ENCODE results near the gene CACNA1E. TPM values are rescaled to one million over a fixed set of nuclear protein-coding genes. Genes with fewer than 3 reads are reported as not detected.

Gene CACNA1E
- total and polyA plus RNA-seq, 2 experiments from 2014 or later = 0.32 to 1.1 TPM

DNA sequence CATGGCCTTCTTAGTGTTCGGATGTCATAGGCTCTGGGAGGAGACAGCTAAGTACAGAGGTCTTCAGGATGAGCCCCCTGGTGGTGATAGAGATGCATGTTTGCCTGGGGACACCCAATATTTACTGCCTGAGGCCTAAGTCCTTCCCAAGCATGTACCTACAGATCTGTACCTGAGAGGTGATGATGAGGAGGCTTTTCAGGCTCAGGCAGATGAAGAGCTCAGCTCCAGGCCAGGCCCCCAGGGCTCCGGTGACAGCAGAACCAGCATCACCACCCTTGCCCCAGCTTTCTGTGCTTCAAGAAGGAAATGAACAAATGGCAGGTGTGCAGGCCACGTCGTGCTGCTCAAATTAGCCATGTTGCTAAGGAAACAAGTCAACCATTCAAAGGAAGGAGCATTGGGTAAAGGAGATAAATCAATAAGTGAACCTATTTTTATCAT, 21.1 kb downstream of the CACNA1E start:
- peak; percentile 86 for DNase-seq (ENCODE audit: low spot score)
- no peak overlapping the region for H3K27ac Mint-ChIP-seq
- no peak overlapping the region for H3K27ac ChIP-seq (ENCODE audit: low read depth)

DNA sequence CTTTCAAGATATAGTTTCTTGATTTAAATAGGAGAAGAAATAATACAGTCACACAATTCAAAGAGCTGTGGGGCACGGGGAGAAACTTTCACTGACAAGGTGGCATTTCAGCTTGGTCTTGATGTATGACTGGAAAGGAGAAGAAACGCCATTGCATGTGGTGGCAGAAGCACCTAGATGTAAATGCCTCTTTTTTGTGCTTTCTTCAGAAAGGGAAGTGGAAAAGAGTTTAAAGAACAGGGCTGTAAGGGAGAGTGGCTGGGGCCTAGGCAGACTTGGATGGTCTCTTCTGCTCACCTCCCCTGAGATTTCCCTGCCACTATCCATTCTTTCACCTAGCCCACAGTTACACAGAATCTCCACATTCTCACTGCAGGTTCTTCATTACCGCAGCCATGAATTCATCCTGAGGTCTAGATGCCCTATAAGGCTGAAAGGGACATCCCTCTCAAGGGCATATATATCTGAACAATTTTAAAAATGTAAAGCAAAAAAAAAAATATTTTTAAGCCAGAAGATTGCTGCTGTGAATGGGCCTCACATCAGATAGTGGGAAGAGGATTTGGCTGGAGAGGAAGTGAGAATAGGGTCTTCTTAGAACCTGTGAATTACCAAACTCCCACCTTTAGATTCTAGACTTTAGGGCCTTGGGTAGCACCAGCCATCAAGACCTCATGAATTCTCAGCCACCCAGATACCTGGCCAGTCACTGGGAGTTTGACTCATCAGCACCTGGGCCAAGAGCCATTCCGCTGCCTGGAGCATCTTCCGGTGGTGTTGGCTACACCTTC, 23.4 kb downstream of the CACNA1E start:
- Histone ChIP-seq H3F3A (replicated peaks; ENCODE audit: low read depth) (no peaks in the 10 kb centered on the region), H3K4me1 (ENCODE audit: insufficient read depth) (no peaks in the 10 kb centered on the region), H2AFZ (no peak overlapping the region), H3K27me3 (ENCODE audit: insufficient read depth) (no peaks in the 10 kb centered on the region), H3K9me2 (ENCODE audit: insufficient read depth) (no peaks in the 10 kb centered on the region; the same call in 1 of the 2 replicates), H4K20me1 (replicated peaks; ENCODE audit: insufficient read depth) (no peaks in the 10 kb centered on the region), H3K4me2 (no peak overlapping the region), H3K79me2 (replicated peaks; ENCODE audit: insufficient read depth) (no peaks in the 10 kb centered on the region), H3K4me3 (no peak overlapping the region), H3K27ac (ENCODE audit: low read depth) (no peak overlapping the region), H3K36me3 (ENCODE audit: insufficient read depth) (no peaks in the 10 kb centered on the region)
- ATAC-seq (no peak), DNase-seq (ENCODE audit: low spot score) (no peak)
- Mint-ChIP-seq H3K27ac (no peak overlapping the region), H3K9me3 (no peaks in the 10 kb centered on the region), H3K4me1 (peaks cover 2% of the 10 kb centered on the region; the same call in 2 of the 3 replicates), H3K36me3 (ENCODE audit: low read depth) (no peaks in the 10 kb centered on the region), H3K4me3 (no peak overlapping the region), H3K27me3 (ENCODE audit: insufficient read depth, low read depth, poor library complexity) (peaks cover 4% of the 10 kb centered on the region)
- TF ChIP-seq NANOG (IDR thresholded peaks at IDR 0.05; ENCODE audit: borderline replicate concordance) (no peak), EZH2phosphoT487 (IDR thresholded peaks at IDR 0.05; ENCODE audit: unreplicated experiment) (no peak), ZNF331 (CRISPR knock-in tag; IDR thresholded peaks at IDR 0.05; ENCODE audit: low read depth) (no peak), EZH2 (IDR thresholded peaks at IDR 0.05; ENCODE audit: low read depth, unreplicated experiment) (no peak), STAT1 (IDR thresholded peaks at IDR 0.05; ENCODE audit: unreplicated experiment) (no peak), CREB1 (CRISPR knock-in tag; IDR thresholded peaks at IDR 0.05; ENCODE audit: low read depth) (no peak)
- TF ChIP-seq, protein P1, sequence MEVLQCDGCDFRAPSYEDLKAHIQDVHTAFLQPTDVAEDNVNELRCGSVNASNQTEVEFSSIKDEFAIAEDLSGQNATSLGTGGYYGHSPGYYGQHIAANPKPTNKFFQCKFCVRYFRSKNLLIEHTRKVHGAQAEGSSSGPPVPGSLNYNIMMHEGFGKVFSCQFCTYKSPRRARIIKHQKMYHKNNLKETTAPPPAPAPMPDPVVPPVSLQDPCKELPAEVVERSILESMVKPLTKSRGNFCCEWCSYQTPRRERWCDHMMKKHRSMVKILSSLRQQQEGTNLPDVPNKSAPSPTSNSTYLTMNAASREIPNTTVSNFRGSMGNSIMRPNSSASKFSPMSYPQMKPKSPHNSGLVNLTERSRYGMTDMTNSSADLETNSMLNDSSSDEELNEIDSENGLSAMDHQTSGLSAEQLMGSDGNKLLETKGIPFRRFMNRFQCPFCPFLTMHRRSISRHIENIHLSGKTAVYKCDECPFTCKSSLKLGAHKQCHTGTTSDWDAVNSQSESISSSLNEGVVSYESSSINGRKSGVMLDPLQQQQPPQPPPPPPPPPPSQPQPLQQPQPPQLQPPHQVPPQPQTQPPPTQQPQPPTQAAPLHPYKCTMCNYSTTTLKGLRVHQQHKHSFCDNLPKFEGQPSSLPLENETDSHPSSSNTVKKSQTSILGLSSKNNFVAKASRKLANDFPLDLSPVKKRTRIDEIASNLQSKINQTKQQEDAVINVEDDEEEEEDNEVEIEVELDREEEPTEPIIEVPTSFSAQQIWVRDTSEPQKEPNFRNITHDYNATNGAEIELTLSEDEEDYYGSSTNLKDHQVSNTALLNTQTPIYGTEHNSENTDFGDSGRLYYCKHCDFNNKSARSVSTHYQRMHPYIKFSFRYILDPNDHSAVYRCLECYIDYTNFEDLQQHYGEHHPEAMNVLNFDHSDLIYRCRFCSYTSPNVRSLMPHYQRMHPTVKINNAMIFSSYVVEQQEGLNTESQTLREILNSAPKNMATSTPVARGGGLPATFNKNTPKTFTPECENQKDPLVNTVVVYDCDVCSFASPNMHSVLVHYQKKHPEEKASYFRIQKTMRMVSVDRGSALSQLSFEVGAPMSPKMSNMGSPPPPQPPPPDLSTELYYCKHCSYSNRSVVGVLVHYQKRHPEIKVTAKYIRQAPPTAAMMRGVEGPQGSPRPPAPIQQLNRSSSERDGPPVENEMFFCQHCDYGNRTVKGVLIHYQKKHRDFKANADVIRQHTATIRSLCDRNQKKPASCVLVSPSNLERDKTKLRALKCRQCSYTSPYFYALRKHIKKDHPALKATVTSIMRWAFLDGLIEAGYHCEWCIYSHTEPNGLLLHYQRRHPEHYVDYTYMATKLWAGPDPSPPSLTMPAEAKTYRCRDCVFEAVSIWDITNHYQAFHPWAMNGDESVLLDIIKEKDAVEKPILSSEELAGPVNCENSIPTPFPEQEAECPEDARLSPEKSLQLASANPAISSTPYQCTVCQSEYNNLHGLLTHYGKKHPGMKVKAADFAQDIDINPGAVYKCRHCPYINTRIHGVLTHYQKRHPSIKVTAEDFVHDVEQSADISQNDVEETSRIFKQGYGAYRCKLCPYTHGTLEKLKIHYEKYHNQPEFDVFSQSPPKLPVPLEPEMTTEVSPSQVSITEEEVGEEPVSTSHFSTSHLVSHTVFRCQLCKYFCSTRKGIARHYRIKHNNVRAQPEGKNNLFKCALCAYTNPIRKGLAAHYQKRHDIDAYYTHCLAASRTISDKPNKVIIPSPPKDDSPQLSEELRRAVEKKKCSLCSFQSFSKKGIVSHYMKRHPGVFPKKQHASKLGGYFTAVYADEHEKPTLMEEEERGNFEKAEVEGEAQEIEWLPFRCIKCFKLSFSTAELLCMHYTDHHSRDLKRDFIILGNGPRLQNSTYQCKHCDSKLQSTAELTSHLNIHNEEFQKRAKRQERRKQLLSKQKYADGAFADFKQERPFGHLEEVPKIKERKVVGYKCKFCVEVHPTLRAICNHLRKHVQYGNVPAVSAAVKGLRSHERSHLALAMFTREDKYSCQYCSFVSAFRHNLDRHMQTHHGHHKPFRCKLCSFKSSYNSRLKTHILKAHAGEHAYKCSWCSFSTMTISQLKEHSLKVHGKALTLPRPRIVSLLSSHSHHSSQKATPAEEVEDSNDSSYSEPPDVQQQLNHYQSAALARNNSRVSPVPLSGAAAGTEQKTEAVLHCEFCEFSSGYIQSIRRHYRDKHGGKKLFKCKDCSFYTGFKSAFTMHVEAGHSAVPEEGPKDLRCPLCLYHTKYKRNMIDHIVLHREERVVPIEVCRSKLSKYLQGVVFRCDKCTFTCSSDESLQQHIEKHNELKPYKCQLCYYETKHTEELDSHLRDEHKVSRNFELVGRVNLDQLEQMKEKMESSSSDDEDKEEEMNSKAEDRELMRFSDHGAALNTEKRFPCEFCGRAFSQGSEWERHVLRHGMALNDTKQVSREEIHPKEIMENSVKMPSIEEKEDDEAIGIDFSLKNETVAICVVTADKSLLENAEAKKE (CRISPR knock-in tag; IDR thresholded peaks at IDR 0.05) = no peak

More for the DNA sequence above, 21.1 kb downstream of the CACNA1E start:
- H2AFZ ChIP-seq = peak overlapping the region; percentile 69; the same call in 1 of the 2 replicates
- peaks cover 2% of the 10 kb centered on the region; the same call in 2 of the 3 replicates for H3K4me1 Mint-ChIP-seq
- H3K4me3 ChIP-seq = no peak overlapping the region
- peak; percentile 98 for ATAC-seq
- TF ChIP-seq, protein P2, sequence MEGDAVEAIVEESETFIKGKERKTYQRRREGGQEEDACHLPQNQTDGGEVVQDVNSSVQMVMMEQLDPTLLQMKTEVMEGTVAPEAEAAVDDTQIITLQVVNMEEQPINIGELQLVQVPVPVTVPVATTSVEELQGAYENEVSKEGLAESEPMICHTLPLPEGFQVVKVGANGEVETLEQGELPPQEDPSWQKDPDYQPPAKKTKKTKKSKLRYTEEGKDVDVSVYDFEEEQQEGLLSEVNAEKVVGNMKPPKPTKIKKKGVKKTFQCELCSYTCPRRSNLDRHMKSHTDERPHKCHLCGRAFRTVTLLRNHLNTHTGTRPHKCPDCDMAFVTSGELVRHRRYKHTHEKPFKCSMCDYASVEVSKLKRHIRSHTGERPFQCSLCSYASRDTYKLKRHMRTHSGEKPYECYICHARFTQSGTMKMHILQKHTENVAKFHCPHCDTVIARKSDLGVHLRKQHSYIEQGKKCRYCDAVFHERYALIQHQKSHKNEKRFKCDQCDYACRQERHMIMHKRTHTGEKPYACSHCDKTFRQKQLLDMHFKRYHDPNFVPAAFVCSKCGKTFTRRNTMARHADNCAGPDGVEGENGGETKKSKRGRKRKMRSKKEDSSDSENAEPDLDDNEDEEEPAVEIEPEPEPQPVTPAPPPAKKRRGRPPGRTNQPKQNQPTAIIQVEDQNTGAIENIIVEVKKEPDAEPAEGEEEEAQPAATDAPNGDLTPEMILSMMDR (conservative IDR thresholded peaks at IDR 0.05; ENCODE audit: low read depth in 2 of 2) = peak; percentile 71 to 81
- TF ChIP-seq POLR2AphosphoS5 (IDR thresholded peaks at IDR 0.05; ENCODE audit: low read depth) = no peak
- H3K36me3 ChIP-seq (ENCODE audit: insufficient read depth) = no peaks in the 10 kb centered on the region
- H3F3A ChIP-seq (replicated peaks; ENCODE audit: low read depth) = no peaks in the 10 kb centered on the region
- H3K27me3 Mint-ChIP-seq (ENCODE audit: insufficient read depth, low read depth, poor library complexity) = peaks cover 2% of the 10 kb centered on the region
- H3K79me2 ChIP-seq (replicated peaks; ENCODE audit: insufficient read depth) = no peaks in the 10 kb centered on the region
- H3K9me3 Mint-ChIP-seq = no peaks in the 10 kb centered on the region
- no peaks in the 10 kb centered on the region for H3K27me3 ChIP-seq (ENCODE audit: insufficient read depth)
- no peak overlapping the region for H3K4me3 Mint-ChIP-seq
- no peaks in the 10 kb centered on the region for H3K4me1 ChIP-seq (ENCODE audit: insufficient read depth)
- H3K36me3 Mint-ChIP-seq (ENCODE audit: low read depth) = no peaks in the 10 kb centered on the region
- no peaks in the 10 kb centered on the region for H4K20me1 ChIP-seq (replicated peaks; ENCODE audit: insufficient read depth)
- H3K9me2 ChIP-seq (ENCODE audit: insufficient read depth) = no peaks in the 10 kb centered on the region; the same call in 1 of the 2 replicates
- no peak overlapping the region for H3K4me2 ChIP-seq
